IMR-90 (cell line): ENCODE data around the gene RBMS2. TPM values are rescaled to one million over a fixed set of nuclear protein-coding genes. Genes with fewer than 3 reads are reported as not detected.
"Not testable (repeated sequence)": the region's sequence is repeated elsewhere in the genome, so short reads cannot be mapped to it uniquely, and the experiment has no call there.

Experiments used
- ATAC-seq: fragments of 200-7000 bp; cut with Tn5 transposase; 2 replicates; pipeline ENCODE4 v1.9.1; 2020; ENCODE audit warnings: low read depth, mild to moderate bottlenecking, moderate library complexity
- BruUV-seq: library from RNA; stranded (reverse); fragments of 400-500 nt; replicated peaks from 2 replicates; lab custom pipeline; 2021; lab: Mats Ljungman, UMichigan
- CTCF ChIA-PET: fragments of 300-600 bp; formaldehyde crosslinking; extraction: SDS; loops from one replicate; lab custom pipeline; 2021; ENCODE audit warnings: antibody characterized with exemption; lab: Yijun Ruan, JAX
- POLR2A ChIA-PET: fragments of 300-600 bp; sonication (Branson Sonifier 250); formaldehyde crosslinking; loops from one replicate; lab custom pipeline; 2022; ENCODE audit warnings: antibody characterized with exemption; ENCODE audit not compliant: unreplicated experiment; lab: Charles Lee
- DNase-seq: peaks from one replicate; pipeline ENCODE4 v3.0.0; 2013
- H2AFZ ChIP-seq: replicated peaks from 2 replicates; pipeline ENCODE3; 2013; ENCODE audit warnings: low read length, mild to moderate bottlenecking; ENCODE audit not compliant: poor library complexity
- H2AK5ac ChIP-seq: 2 replicates; pipeline ENCODE4 v1.6.1; 2013; ENCODE audit warnings: low read depth, low read length, inconsistent platforms
- H2AK9ac ChIP-seq: replicated peaks from 2 replicates; pipeline ENCODE3; 2013; ENCODE audit warnings: mild to moderate bottlenecking, low read depth, low read length, moderate library complexity; ENCODE audit not compliant: poor library complexity
- H2BK120ac ChIP-seq: 2 replicates; pipeline ENCODE4 v1.6.1; 2013; ENCODE audit warnings: low read depth, low read length, inconsistent platforms
- H2BK15ac ChIP-seq: 3 replicates; pipeline ENCODE4 v1.6.1; 2013; ENCODE audit warnings: low read depth, low read length, inconsistent platforms
- H2BK20ac ChIP-seq: 2 replicates; pipeline ENCODE4 v1.6.1; 2013; ENCODE audit warnings: low read depth, mild to moderate bottlenecking, inconsistent platforms, low read length, moderate library complexity
- H2BK5ac ChIP-seq: 2 replicates; pipeline ENCODE4 v1.6.1; 2013; ENCODE audit warnings: mild to moderate bottlenecking, low read depth, low read length, inconsistent platforms; ENCODE audit not compliant: poor library complexity, severe bottlenecking
- H3K14ac ChIP-seq: replicated peaks from 2 replicates; pipeline ENCODE4 v1.6.1; 2013; ENCODE audit warnings: low read depth, low read length, inconsistent platforms
- H3K18ac ChIP-seq: 2 replicates; pipeline ENCODE4 v1.6.1; 2013; ENCODE audit warnings: low read depth, low read length, control low read depth
- H3K23ac ChIP-seq: 2 replicates; pipeline ENCODE4 v1.6.1; 2013; ENCODE audit warnings: low read depth, low read length, inconsistent platforms
- H3K27ac ChIP-seq: 2 replicates; pipeline ENCODE4 v1.5.1; 2013; ENCODE audit warnings: mild to moderate bottlenecking, control low read depth, low read length; ENCODE audit not compliant: insufficient read depth
- H3K27me3 ChIP-seq: 2 replicates; pipeline ENCODE4 v1.6.1; 2013; ENCODE audit warnings: low read length; ENCODE audit not compliant: control insufficient read depth, insufficient read depth
- H3K36me3 ChIP-seq: 2 replicates; pipeline ENCODE4 v1.6.1; 2013; ENCODE audit warnings: low read length, mixed read lengths; ENCODE audit not compliant: control insufficient read depth, insufficient read depth
- H3K4ac ChIP-seq: 2 replicates; pipeline ENCODE4 v1.6.1; 2013; ENCODE audit warnings: low read depth, low read length, inconsistent platforms
- H3K4me1 ChIP-seq: 2 replicates; pipeline ENCODE4 v1.6.1; 2013; ENCODE audit warnings: low read length, mixed read lengths; ENCODE audit not compliant: control insufficient read depth, insufficient read depth
- H3K4me2 ChIP-seq: 2 replicates; pipeline ENCODE4 v1.6.1; 2013; ENCODE audit warnings: low read depth, mild to moderate bottlenecking, control low read depth, low read length, moderate library complexity
- H3K4me3 ChIP-seq: 2 replicates; pipeline ENCODE4 v1.5.1; 2013; ENCODE audit warnings: low read depth, mild to moderate bottlenecking, control low read depth, low read length, moderate library complexity; ENCODE audit not compliant: insufficient read depth
- H3K56ac ChIP-seq: 2 replicates; pipeline ENCODE4 v1.6.1; 2013; ENCODE audit warnings: low read length, inconsistent platforms; ENCODE audit not compliant: insufficient read depth; ENCODE audit errors: extremely low read depth
- H3K79me1 ChIP-seq, 2 experiments: 2 replicates each; pipeline ENCODE4 v1.6.1; 2013; ENCODE audit warnings: low read length in 2 of 2, inconsistent platforms in 1 of 2, low read depth in 1 of 2
- H3K9ac ChIP-seq: 2 replicates; pipeline ENCODE4 v1.6.1; 2013; ENCODE audit warnings: low read depth, low read length, control low read depth
- H3K9me1 ChIP-seq: 2 replicates; pipeline ENCODE4 v1.6.1; 2013; ENCODE audit warnings: low read length, inconsistent platforms; ENCODE audit not compliant: insufficient read depth
- H3K9me3 ChIP-seq: 2 replicates; pipeline ENCODE4 v1.6.1; 2013; ENCODE audit warnings: low read length; ENCODE audit not compliant: control insufficient read depth, insufficient read depth
- H4K20me1 ChIP-seq: 2 replicates; pipeline ENCODE4 v1.6.1; 2013; ENCODE audit warnings: low read length, inconsistent platforms; ENCODE audit not compliant: insufficient read depth
- H4K5ac ChIP-seq: 2 replicates; pipeline ENCODE4 v1.6.1; 2013; ENCODE audit warnings: mild to moderate bottlenecking, low read depth, low read length, control low read depth
- H4K8ac ChIP-seq, 2 experiments: 2 replicates each; pipeline ENCODE4 v1.6.1; 2013; ENCODE audit warnings: low read depth in 2 of 2, low read length in 2 of 2, control low read depth in 1 of 2, inconsistent platforms in 1 of 2
- H4K91ac ChIP-seq: 2 replicates; pipeline ENCODE4 v1.6.1; 2013; ENCODE audit warnings: low read depth, low read length, inconsistent platforms; ENCODE audit not compliant: insufficient read depth
- WGBS, 2 experiments: methylation state at CpG; one replicate each; pipeline versions ENCODE4 v1.1.5 to v1.1.7; 2013; ENCODE audit warnings: missing lambda C conversion rate in 2 of 2; ENCODE audit not compliant: insufficient read length in 1 of 2; ENCODE audit errors: extremely low coverage in 2 of 2; 5-methylcytosine and 5-hydroxymethylcytosine counted together
- dilution Hi-C: fragments of 300-500 bp; cut with HindIII; formaldehyde crosslinking; loops from one replicate; pipeline ENCODE4 v1.14.3; 2018; ENCODE audit warnings: low sequenced_read_pairs; ENCODE audit not compliant: unreplicated experiment
- in situ Hi-C: fragments of 300-500 bp; cut with MboI; formaldehyde crosslinking; loops from 3 replicates; pipeline ENCODE4 v1.14.3; 2019; ENCODE audit warnings: low sequenced_read_pairs, inconsistent platforms, mixed read lengths
- intact Hi-C: fragments of 100-400 bp; cut with micrococcal nuclease; formaldehyde crosslinking; loops from 2 replicates; pipeline ENCODE4 v1.10.0; 2022
- polyA plus RNA-seq, 3 experiments: library from polyadenylated mRNA; depleted of rRNA; stranded (reverse); fragments of >200 nt; gene quantifications; 2 replicates each; pipeline ENCODE4 v1.2.3, GENCODE V29; 2012; ENCODE audit warnings: low replicate concordance in 1 of 3
- total RNA-seq: library from RNA; depleted of rRNA; stranded (reverse); fragments of >200 nt; gene quantifications from 2 replicates; pipeline ENCODE4 v1.2.3, GENCODE V29; 2012

Gene RBMS2
- total and polyA plus RNA-seq, 2 of the 4 experiments (the other 2 are of a cell fraction) = 38.0 to 43.6 TPM

DNA sequence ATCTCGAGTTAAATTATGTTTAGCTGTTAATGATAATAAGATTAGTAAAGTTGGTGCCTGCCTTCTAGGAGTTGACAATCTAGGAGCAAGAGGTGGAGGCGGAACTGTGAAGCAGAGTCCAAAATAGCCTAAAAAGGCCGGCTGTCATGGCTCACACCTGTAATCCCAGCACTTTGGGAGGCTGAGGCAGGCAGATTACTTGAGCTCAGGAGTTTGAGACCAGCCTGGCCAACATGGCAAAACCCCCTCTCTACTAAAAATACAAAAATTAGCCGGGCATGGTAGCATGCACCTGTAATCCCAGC lies 7.7 kb upstream of the RBMS2 start:
- H2BK15ac ChIP-seq, H3K4me2 ChIP-seq, H3K9ac ChIP-seq, H3K14ac ChIP-seq, H4K5ac ChIP-seq, H3K4me1 ChIP-seq, H3K9me1 ChIP-seq, H3K56ac ChIP-seq, H4K91ac ChIP-seq, ATAC-seq, H3K9me3 ChIP-seq, H3K27me3 ChIP-seq, H3K27ac ChIP-seq, H3K18ac ChIP-seq, dilution Hi-C loops, H2AK9ac ChIP-seq, H3K36me3 ChIP-seq, intact Hi-C loops, H2AK5ac ChIP-seq, H3K4me3 ChIP-seq, POLR2A ChIA-PET, H2AFZ ChIP-seq, H3K23ac ChIP-seq, H4K20me1 ChIP-seq, H2BK5ac ChIP-seq, H2BK120ac ChIP-seq, H2BK20ac ChIP-seq, BruUV-seq, H4K8ac ChIP-seq, DNase-seq: not testable (repeated sequence)
- in situ Hi-C loops = loop anchor here (25.0 kb wide), 1 partner anchor 473 kb away; a partner anchor contains a TSS
- CTCF ChIA-PET = interaction anchor here (0.7 to 2.3 kb wide), 7 partner anchors 9 to 122 kb away, joined by 3 to 27 read pairs (median 4); no protein-coding TSS in a partner anchor
- Histone ChIP-seq H3K79me1 (peaks cover 0 to 11% of the 10 kb centered on the region in 2 experiments; a peak in 2 of 4 replicates), H3K4ac (peak overlapping the region; percentile 37; the same call in 1 of the 2 replicates)
- WGBS, 2 experiments = 0% methylated on average over 1 of the region's 4 CpGs; no CpG with 5 or more reads in 1 of the 2 experiments
